ENCODE results near the gene PLOD1.

The PLOD1 gene

GRCh38 chr1:12019858-12020509 is 85.5 kb downstream of the PLOD1 start (continued):
- TF ChIP-seq ZNF670 (tag by site-specific recombination; IDR thresholded peaks at IDR 0.05; ENCODE audit: low read depth) (no peak), FEZF1 (tag by site-specific recombination; IDR thresholded peaks at IDR 0.05) (no peak), ZNF146 (tag by site-specific recombination; IDR thresholded peaks at IDR 0.05) (no peak), ZNF26 (tag by site-specific recombination; IDR thresholded peaks at IDR 0.05) (no peak), ZNF248 (tag by site-specific recombination; IDR thresholded peaks at IDR 0.05) (no peak), ZNF239 (tag by site-specific recombination; IDR thresholded peaks at IDR 0.05) (no peak), GLIS2 (tag by site-specific recombination; IDR thresholded peaks at IDR 0.05) (peak; percentile 70; the same call in 1 of the 2 replicates), BCL11A (tag by site-specific recombination; IDR thresholded peaks at IDR 0.05; ENCODE audit: low read depth) (no peak), HOXC10 (CRISPR knock-in tag; IDR thresholded peaks at IDR 0.05) (no peak), ZNF311 (tag by site-specific recombination; IDR thresholded peaks at IDR 0.05; ENCODE audit: borderline replicate concordance) (no peak), ZNF2 (tag by site-specific recombination; IDR thresholded peaks at IDR 0.05) (no peak), ZNF768 (tag by site-specific recombination; IDR thresholded peaks at IDR 0.05) (peak; percentile 76; the same call in 1 of the 2 replicates), ZBTB8A (tag by site-specific recombination; IDR thresholded peaks at IDR 0.05) (no peak), BCL11B (tag by site-specific recombination; IDR thresholded peaks at IDR 0.05; ENCODE audit: low read depth) (no peak; the same call in 1 of the 2 replicates), ZBTB10 (tag by site-specific recombination; IDR thresholded peaks at IDR 0.05) (0 out of 2 replicates have a peak, but pooled peaks have one; percentile 55), ZNF629 (tag by site-specific recombination; IDR thresholded peaks at IDR 0.05) (no peak), TRIM28 (IDR thresholded peaks at IDR 0.05; ENCODE audit: borderline replicate concordance, low read length) (no peak), PRDM10 (tag by site-specific recombination; IDR thresholded peaks at IDR 0.05) (peak; percentile 22; the same call in 1 of the 2 replicates), ZNF398 (tag by site-specific recombination; IDR thresholded peaks at IDR 0.05) (peak; percentile 3; the same call in 1 of the 2 replicates)
- TF ChIP-seq, protein P1, sequence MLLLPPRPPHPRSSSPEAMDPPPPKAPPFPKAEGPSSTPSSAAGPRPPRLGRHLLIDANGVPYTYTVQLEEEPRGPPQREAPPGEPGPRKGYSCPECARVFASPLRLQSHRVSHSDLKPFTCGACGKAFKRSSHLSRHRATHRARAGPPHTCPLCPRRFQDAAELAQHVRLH (tag by site-specific recombination; IDR thresholded peaks at IDR 0.05) = no peak
- TF ChIP-seq, protein P2, sequence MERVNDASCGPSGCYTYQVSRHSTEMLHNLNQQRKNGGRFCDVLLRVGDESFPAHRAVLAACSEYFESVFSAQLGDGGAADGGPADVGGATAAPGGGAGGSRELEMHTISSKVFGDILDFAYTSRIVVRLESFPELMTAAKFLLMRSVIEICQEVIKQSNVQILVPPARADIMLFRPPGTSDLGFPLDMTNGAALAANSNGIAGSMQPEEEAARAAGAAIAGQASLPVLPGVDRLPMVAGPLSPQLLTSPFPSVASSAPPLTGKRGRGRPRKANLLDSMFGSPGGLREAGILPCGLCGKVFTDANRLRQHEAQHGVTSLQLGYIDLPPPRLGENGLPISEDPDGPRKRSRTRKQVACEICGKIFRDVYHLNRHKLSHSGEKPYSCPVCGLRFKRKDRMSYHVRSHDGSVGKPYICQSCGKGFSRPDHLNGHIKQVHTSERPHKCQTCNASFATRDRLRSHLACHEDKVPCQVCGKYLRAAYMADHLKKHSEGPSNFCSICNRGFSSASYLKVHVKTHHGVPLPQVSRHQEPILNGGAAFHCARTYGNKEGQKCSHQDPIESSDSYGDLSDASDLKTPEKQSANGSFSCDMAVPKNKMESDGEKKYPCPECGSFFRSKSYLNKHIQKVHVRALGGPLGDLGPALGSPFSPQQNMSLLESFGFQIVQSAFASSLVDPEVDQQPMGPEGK (tag by site-specific recombination; IDR thresholded peaks at IDR 0.05) = peak; percentile 76; the same call in 1 of the 2 replicates
- TF ChIP-seq, protein P3, sequence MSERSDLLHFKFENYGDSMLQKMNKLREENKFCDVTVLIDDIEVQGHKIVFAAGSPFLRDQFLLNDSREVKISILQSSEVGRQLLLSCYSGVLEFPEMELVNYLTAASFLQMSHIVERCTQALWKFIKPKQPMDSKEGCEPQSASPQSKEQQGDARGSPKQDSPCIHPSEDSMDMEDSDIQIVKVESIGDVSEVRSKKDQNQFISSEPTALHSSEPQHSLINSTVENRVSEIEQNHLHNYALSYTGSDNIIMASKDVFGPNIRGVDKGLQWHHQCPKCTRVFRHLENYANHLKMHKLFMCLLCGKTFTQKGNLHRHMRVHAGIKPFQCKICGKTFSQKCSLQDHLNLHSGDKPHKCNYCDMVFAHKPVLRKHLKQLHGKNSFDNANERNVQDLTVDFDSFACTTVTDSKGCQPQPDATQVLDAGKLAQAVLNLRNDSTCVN (tag by site-specific recombination; optimal IDR thresholded peaks at IDR 0.05) = peak; percentile 16
- TF ChIP-seq, protein P4, sequence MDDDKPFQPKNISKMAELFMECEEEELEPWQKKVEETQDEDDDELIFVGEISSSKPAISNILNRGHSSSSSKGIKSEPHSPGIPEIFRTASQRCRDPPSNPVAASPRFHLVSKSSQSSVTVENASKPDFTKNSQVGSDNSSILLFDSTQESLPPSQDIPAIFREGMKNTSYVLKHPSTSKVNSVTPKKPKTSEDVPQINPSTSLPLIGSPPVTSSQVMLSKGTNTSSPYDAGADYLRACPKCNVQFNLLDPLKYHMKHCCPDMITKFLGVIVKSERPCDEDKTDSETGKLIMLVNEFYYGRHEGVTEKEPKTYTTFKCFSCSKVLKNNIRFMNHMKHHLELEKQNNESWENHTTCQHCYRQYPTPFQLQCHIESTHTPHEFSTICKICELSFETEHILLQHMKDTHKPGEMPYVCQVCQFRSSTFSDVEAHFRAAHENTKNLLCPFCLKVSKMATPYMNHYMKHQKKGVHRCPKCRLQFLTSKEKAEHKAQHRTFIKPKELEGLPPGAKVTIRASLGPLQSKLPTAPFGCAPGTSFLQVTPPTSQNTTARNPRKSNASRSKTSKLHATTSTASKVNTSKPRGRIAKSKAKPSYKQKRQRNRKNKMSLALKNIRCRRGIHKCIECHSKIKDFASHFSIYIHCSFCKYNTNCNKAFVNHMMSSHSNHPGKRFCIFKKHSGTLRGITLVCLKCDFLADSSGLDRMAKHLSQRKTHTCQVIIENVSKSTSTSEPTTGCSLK (tag by site-specific recombination; IDR thresholded peaks at IDR 0.05) = no peak
